D721Med (cell line): ENCODE measurements around the gene B3GNT9.

Experiments used
- DNase-seq: peaks from one replicate; pipeline ENCODE4 v3.0.0; 2011; ENCODE audit warnings: low spot score; ENCODE audit not compliant: insufficient read length
- FAIRE-seq: peaks from 2 replicates; lab custom pipeline; 2011; peaks lifted over from hg19 to GRCh38; lab: Jason Lieb, UNC
- CTCF ChIP-seq: IDR thresholded peaks from 2 replicates; pipeline ENCODE4 v1.5.1; 2012; ENCODE audit warnings: mild to moderate bottlenecking, control low read depth; ENCODE audit not compliant: insufficient read depth; ENCODE audit errors: missing control alignments

Gene B3GNT9

GRCh38 chr16:67186550-67186950 lies 35.8 kb upstream of the B3GNT9 start:
- TF ChIP-seq CTCF: no peak
- DNase-seq (no peak), FAIRE-seq (no peak)

- no peak for FAIRE-seq
- no peak for TF ChIP-seq CTCF
- DNase-seq: no peak
Observed at GRCh38 chr16:67185651-67186134, 34.9 kb upstream of the B3GNT9 start.

- FAIRE-seq: no peak
- no peak for DNase-seq
Observed at GRCh38 chr16:67184995-67185650, 34.3 kb upstream of the B3GNT9 start.

GRCh38 chr16:67184453-67184994 lies 33.7 kb upstream of the B3GNT9 start:
- FAIRE-seq (no peak), DNase-seq (no peak)
- TF ChIP-seq CTCF: no peak

More at GRCh38 chr16:67184995-67185650, 34.3 kb upstream of the B3GNT9 start:
- TF ChIP-seq CTCF: peak; percentile 72

GRCh38 chr16:67183627-67184452 lies 33.0 kb upstream of the B3GNT9 start, which contains the start of gene MATCAP1:
MATCAP1 (minus strand) TSS chr16:67183963; CDS start chr16:67180610, 3,353 bp downstream.
- FAIRE-seq (no peak), DNase-seq (peak; percentile 83)
- no peak for TF ChIP-seq CTCF

- FAIRE-seq (no peak), DNase-seq (no peak)
- TF ChIP-seq CTCF: no peak
Observed at GRCh38 chr16:67183284-67183626, 32.5 kb upstream of the B3GNT9 start.
